ENCODE measurements around the gene FDCSP.
"Not testable (repeated sequence)": the region's sequence is repeated elsewhere in the genome, so short reads cannot be mapped to it uniquely, and the experiment has no call there.

Gene FDCSP

GRCh38 chr4:70239884-70240591 is 14.1 kb downstream of the FDCSP start:
- DNase-seq (ENCODE audit: low spot score) = no peak

GRCh38 chr4:70242297-70242696 is 16.4 kb downstream of the FDCSP start, which contains the start of gene CSN3:
Gene CSN3 (plus strand): TSS chr4:70242597. CDS start chr4:70244820, 2,223 bp downstream.
- not testable (repeated sequence) for DNase-seq (ENCODE audit: low spot score)

DNA sequence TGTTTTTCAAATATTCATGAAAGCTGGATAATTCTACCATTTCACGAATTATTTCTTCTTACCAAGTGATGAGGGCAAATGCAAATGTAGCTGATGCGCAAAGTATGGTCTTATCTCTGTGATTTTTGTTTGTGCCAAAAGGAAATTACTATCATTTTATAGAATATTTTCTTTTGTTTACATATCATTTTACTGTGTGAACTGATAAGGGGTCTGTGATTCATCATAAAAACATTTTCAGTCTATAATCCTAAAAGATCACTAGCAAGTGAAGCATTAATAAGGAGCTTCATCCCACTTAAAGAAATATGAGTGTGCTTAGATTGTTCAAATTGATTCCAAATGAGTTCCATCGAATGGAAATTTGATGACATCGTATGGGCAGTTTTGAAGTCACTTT is 17.2 kb downstream of the FDCSP start:
- DNase-seq (ENCODE audit: low spot score) = no peak

DNA sequence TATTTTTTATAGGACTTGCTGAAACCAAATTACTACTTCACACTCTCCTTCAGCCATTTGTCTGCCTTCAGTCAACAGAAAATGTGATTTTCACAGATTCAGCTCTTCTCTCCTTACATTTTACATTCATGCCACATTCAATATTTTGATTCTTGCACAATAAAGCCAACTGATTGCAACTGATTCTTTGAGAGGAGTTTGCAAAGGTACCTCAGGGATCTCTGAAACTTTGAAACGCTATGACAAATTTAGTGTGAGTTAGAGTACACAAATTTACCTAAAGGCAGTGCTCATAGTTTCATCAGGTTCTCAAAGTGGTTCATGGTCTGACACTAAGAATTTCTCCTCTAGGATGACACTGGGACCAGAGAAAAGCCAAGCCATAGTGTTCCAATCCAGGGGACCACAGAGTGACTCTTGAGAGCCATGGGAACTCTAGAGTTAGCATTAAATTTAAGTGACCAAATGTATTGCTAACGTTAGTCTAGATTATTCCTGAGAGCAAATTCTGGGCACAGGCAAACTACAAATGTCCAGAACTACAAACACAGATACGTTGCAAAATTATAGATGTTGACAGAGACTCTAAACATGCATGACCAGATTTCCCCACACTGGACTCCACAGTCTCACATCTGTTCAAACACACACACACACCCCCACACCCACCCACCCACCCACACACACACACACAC is 25.5 kb downstream of the FDCSP start:
- no peak for DNase-seq (ENCODE audit: low spot score)

GRCh38 chr4:70251945-70252277 is 26.0 kb downstream of the FDCSP start:
- DNase-seq (ENCODE audit: low spot score) = no peak

GRCh38 chr4:70269674-70270073 is 43.8 kb downstream of the FDCSP start:
- DNase-seq (ENCODE audit: low spot score) = no peak

DNA sequence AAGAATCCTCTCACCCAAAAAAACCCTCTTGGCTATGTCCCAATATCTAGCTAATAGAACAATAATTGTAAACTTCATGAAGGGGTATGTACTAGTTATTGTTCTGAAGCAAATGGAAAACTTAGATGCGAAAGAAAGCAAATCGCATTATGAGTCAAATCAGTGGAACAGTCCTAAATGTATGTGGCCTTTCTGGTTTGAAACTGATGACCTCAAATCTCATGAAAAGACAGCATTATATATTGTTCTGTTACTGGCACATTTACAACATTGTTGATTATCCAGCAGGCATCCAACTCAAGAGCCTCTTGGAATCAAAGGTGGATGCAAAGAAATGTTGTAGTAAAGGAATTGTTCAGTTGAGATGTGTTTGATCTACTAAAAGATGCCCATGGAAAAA is 51.2 kb downstream of the FDCSP start:
- DNase-seq (ENCODE audit: low spot score) = no peak

DNA sequence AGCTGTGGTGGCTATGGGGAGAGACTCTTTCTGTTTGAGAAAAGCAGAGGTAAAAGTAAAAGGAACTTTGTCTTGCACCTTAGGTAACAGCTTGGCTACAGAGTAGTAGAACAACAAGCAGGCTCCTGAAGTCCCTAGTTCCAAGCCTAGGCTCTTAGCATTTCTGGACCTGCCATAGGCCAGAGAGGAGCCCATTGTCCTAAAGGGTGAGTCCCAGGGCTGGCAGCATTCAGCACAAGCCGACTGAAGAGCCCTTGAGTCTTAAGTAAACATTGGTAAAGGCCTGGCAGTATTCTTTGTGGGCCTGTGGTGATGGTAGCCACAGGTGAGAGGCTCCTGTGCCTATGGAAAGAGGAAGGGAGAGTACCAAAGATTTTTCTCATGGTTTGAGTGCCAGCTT is 54.6 kb downstream of the FDCSP start:
- no peak for DNase-seq (ENCODE audit: low spot score)

Measured in HuH-7.5 (cell line).